Activated CD8-positive, alpha-beta T cell treated with anti-CD3 and anti-CD28 coated beads for 36 hours (primary cell): Measurements from ENCODE around the gene ARHGAP31. TPM values are rescaled to one million over a fixed set of nuclear protein-coding genes. Genes with fewer than 3 reads are reported as not detected.

Source experiments
- ATAC-seq: fragments of 200-7000 bp; cut with Tn5 transposase; one replicate; pipeline ENCODE4 v1.10.0; 2021; ENCODE audit warnings: mild to moderate bottlenecking, moderate library complexity
- CTCF ChIA-PET: fragments of 350-600 bp; sonication (Branson Sonifier 250); formaldehyde crosslinking; loops from one replicate; lab custom pipeline; 2021; ENCODE audit warnings: antibody characterized with exemption; lab: Charles Lee
- POLR2A ChIA-PET: fragments of 350-600 bp; sonication (Branson Sonifier 250); formaldehyde crosslinking; loops from one replicate; lab custom pipeline; 2021; ENCODE audit warnings: antibody characterized with exemption; lab: Charles Lee
- DNase-seq: peaks from one replicate; pipeline ENCODE4 v3.0.0-alpha.2; 2020
- H3K27ac Mint-ChIP-seq: one replicate; pipeline ENCODE4 v1.8.0; 2021; ENCODE audit warnings: mild to moderate bottlenecking, mixed read lengths
- H3K27me3 Mint-ChIP-seq: one replicate; pipeline ENCODE4 v1.8.0; 2021; ENCODE audit warnings: mixed read lengths
- H3K36me3 Mint-ChIP-seq: one replicate; pipeline ENCODE4 v1.8.0; 2021; ENCODE audit warnings: low read depth, mixed read lengths
- H3K4me1 Mint-ChIP-seq: one replicate; pipeline ENCODE4 v1.8.0; 2021; ENCODE audit warnings: low read depth, mixed read lengths
- H3K4me3 Mint-ChIP-seq: one replicate; pipeline ENCODE4 v1.8.0; 2021; ENCODE audit warnings: mild to moderate bottlenecking, moderate library complexity, mixed read lengths
- H3K9me3 Mint-ChIP-seq: one replicate; pipeline ENCODE4 v1.8.0; 2021; ENCODE audit warnings: mixed read lengths
- CTCF ChIP-seq: fragments of 200-600 bp; IDR thresholded peaks from one replicate; pipeline ENCODE4 v1.8.0; 2022; ENCODE audit warnings: antibody characterized with exemption, mild to moderate bottlenecking
- intact Hi-C: fragments of 100-400 bp; cut with micrococcal nuclease; formaldehyde crosslinking; loops from one replicate; pipeline ENCODE4 v1.10.0; 2022
- total RNA-seq, 2 experiments: library from RNA; stranded (reverse); gene quantifications; one replicate each; pipeline ENCODE4 v1.2.3, GENCODE V29; 2021

ARHGAP31 gene
- total RNA-seq, 2 experiments from 2014 or later: 6.6 to 8.0 TPM

- Mint-ChIP-seq H3K36me3 (no peaks in the 10 kb centered on the region), H3K27me3 (no peaks in the 10 kb centered on the region), H3K9me3 (no peaks in the 10 kb centered on the region), H3K27ac (no peak overlapping the region), H3K4me3 (no peak overlapping the region), H3K4me1 (peaks cover 31% of the 10 kb centered on the region)
- intact Hi-C loops: loop anchor here (5.0 kb wide), 2 partner anchors 57 to 72 kb away; partner anchors contain the start of gene ARHGAP31
- ChIA-PET CTCF (interaction anchor here (1.0 to 1.4 kb wide), 2 partner anchors 13 to 465 kb away, joined by 3 read pairs; no protein-coding TSS in a partner anchor), POLR2A (interaction anchor here (1.3 kb wide), 1 partner anchor 12 kb away, joined by 3 read pairs; no protein-coding TSS in a partner anchor)
- ATAC-seq (no peak), DNase-seq (no peak)
- TF ChIP-seq CTCF: no peak
These were observed 55.3 kb downstream of the ARHGAP31 start for GRCh38 chr3:119349354-119350041.

GRCh38 chr3:119350114-119350513, 55.9 kb downstream of the ARHGAP31 start:
- no peak for ATAC-seq
- ChIA-PET CTCF (interaction anchor here (1.1 to 1.4 kb wide), 3 partner anchors 11 to 75 kb away, joined by 3 to 6 read pairs (median 4); no protein-coding TSS in a partner anchor), POLR2A (interaction anchor here (1.0 to 1.3 kb wide), 2 partner anchors 12 to 28 kb away, joined by 3 to 4 read pairs; no protein-coding TSS in a partner anchor)
- peaks cover 31% of the 10 kb centered on the region for H3K4me1 Mint-ChIP-seq
- intact Hi-C loops: loop anchor here (5.0 kb wide), 2 partner anchors 58 to 73 kb away; partner anchors contain the start of gene ARHGAP31
- no peak for DNase-seq
- H3K9me3 Mint-ChIP-seq: no peaks in the 10 kb centered on the region
- H3K4me3 Mint-ChIP-seq: no peak overlapping the region
- no peak overlapping the region for H3K27ac Mint-ChIP-seq
- no peaks in the 10 kb centered on the region for H3K36me3 Mint-ChIP-seq
- no peaks in the 10 kb centered on the region for H3K27me3 Mint-ChIP-seq
- no peak for TF ChIP-seq CTCF

GRCh38 chr3:119351581-119351980, 57.4 kb downstream of the ARHGAP31 start:
- no peak for TF ChIP-seq CTCF
- H3K27me3 Mint-ChIP-seq: no peaks in the 10 kb centered on the region
- H3K27ac Mint-ChIP-seq: no peak overlapping the region
- intact Hi-C loops: loop anchor here (5.0 kb wide), 2 partner anchors 59 to 74 kb away; partner anchors contain the start of gene ARHGAP31
- CTCF ChIA-PET: interaction anchor here (0.9 to 2.7 kb wide), 13 partner anchors 8 to 468 kb away, joined by 3 to 41 read pairs (median 8); partner anchors contain the start of genes ARHGAP31 and B4GALT4
- H3K4me1 Mint-ChIP-seq: peaks cover 31% of the 10 kb centered on the region
- no peak overlapping the region for H3K4me3 Mint-ChIP-seq
- POLR2A ChIA-PET: interaction anchor here (0.7 to 2.8 kb wide), 4 partner anchors 29 to 59 kb away, joined by 3 to 8 read pairs (median 4); partner anchors contain the start of gene ARHGAP31
- H3K36me3 Mint-ChIP-seq: no peaks in the 10 kb centered on the region
- DNase-seq (no peak), ATAC-seq (no peak)
- no peaks in the 10 kb centered on the region for H3K9me3 Mint-ChIP-seq

- H3K27ac Mint-ChIP-seq: peak overlapping the region; percentile 25
- DNase-seq: peak; percentile 71
- H3K4me3 Mint-ChIP-seq: no peak overlapping the region
These were observed 57.9 kb downstream of the ARHGAP31 start for GRCh38 chr3:119352034-119352609.

More at GRCh38 chr3:119352034-119352609, 57.9 kb downstream of the ARHGAP31 start:
- H3K4me1 Mint-ChIP-seq: peaks cover 31% of the 10 kb centered on the region
- no peaks in the 10 kb centered on the region for H3K9me3 Mint-ChIP-seq
- no peaks in the 10 kb centered on the region for H3K36me3 Mint-ChIP-seq
- ATAC-seq: peak; percentile 97
- no peak for TF ChIP-seq CTCF
- intact Hi-C loops: loop anchor here (5.0 kb wide), 2 partner anchors 60 to 75 kb away; partner anchors contain the start of gene ARHGAP31
- ChIA-PET CTCF (interaction anchor here (0.9 to 2.7 kb wide), 17 partner anchors 8 to 468 kb away, joined by 3 to 41 read pairs (median 6); partner anchors contain the start of genes ARHGAP31, B4GALT4, IGSF11 and TEX55), POLR2A (interaction anchor here (0.7 to 2.8 kb wide), 5 partner anchors 29 to 111 kb away, joined by 3 to 8 read pairs (median 4); partner anchors contain the start of genes ARHGAP31 and B4GALT4)
- H3K27me3 Mint-ChIP-seq: no peaks in the 10 kb centered on the region
